Hematopoietic multipotent progenitor cell treated with erythropoietin and hydrocortisone succinate and interleukin-3 and kit ligand, for 8 days (in vitro differentiated cells): ENCODE results near the gene NFATC2.
A peak's percentile ranks its signal among the peaks of the same experiment; 100 is the strongest.

ENCODE experiments used
- DNase-seq: peaks from one replicate; pipeline ENCODE4 v3.0.0-alpha.2; 2015

The NFATC2 gene

GRCh38 chr20:51369503-51369902, 173.0 kb downstream of the NFATC2 start:
- no peak for DNase-seq

DNA sequence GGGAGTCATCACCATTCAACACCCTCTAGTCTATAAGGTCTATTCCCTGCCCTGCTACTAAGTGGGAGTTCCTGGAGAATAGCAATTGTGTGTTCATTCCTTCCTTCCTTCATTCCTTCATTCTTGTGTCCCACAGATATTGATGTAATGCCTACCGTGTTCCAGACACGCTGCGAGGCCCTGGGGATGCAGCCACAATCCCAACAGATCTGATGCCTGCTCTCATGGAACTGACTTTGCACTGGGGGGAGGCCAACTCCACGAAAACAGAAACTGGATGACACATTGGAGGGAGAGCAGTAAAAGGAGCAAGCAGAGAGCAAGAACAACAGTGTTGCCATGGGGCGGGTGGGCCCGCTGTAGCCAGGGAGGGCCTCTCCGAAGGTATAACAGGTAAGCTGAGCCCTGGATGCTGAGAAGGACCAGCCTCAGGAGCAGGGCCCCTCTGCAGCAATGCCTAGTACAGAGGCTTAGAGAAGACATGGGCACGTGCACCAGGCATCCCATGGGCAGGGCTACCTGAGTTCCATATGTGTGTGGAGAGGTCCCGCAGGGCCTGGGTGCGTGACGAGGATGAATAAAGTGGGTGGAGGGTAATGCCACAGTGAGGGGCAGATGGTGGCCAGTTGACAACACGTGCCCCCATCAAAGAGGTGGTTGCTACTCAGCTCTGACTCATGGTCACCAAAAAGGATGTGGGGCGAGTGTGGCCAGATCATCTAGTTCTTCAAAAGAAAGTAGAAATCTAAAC, 173.9 kb downstream of the NFATC2 start:
- DNase-seq = no peak

DNA sequence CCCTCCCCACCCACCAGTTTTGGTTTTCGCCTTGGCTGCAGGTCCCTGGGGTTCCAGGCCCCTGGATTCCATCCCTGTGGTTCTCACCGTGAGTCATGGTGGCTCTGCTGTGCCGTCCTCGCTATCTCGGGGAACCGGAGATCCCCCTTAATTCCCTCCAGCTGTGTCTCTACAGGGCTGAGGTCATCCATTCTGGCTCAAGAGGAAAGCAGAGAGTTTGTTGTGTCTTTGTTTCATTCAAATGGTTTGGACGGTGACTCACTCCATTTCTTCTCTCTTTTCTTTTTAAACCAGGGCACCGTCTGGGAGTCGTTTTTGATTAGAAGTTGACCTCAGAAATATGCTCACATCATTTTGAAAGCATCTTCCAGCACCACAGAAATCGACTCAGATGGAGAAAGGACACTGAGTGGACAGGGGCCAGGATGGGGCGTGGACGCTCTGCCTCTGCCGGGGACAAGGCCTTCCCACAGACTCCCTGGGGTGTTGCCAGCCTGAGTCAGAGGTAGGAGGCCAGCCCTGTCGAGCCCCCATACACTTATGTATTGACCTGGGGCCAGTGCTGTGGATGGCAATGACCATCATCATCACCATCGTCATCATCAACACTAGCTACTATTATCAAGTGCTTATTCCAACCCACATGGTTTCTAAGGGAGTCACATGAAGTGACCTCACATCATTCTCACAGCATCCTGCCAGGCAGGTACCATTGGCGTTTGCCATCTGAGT, 176.2 kb downstream of the NFATC2 start:
- no peak for DNase-seq

DNA sequence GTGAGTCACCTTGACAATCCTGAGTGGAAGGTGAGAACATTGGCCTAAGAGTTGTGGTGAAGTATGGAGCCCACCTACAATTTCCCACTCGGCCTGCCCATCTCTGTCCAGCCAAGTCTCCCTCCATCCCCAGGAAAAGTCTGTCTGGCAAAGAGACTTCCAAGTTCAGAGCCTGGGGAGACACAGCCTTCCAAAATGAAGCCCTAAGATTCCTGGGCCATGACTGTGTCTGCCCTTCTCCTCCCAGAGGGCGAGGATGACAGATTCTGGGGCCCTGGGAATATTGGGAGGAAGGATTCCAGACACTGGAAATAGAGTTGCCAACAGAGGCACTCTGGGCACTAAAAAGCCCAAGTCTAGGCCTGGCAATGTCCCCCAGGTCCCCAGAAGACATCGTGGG, 176.8 kb downstream of the NFATC2 start:
- no peak for DNase-seq

DNA sequence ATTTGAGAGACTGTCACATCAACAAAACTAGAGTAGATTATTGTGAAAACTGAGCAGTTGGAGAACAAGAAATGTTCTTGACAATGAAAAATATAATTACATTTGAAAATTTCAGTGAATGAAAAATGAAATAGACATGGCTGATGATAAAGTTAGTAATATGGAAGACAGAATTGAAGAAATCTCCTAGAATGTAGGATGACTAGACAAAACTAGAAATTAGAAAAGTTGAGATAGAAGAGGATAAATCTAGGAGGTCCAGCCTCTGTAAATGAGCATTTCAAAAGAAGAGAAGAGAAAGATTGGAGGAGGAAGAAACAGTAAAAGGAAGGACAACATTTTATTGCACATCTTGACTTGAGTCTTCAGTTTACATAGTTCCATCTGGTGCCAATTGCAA, 178.7 kb downstream of the NFATC2 start:
- DNase-seq = no peak

DNA sequence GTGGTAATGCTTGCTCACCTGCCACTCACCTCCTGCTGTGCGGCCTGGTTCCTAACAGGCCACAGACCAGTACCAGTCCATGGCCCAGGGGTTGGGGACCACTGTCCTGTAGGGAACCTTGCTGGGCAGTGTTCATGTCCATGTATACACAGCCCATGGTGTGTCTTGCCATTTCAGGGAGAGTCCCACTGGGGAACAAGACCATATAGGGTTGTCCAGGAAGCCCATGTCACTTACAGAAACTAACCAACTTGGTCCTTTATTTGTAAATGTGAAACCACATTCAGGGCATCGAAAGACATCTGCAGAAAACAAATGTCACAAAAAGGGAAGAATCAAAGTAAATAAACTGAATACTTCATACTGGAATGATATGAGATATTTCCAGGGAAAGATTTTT, 179.1 kb downstream of the NFATC2 start:
- no peak for DNase-seq

- DNase-seq = no peak
Measured at GRCh38 chr20:51362254-51362653, 180.3 kb downstream of the NFATC2 start.

DNA sequence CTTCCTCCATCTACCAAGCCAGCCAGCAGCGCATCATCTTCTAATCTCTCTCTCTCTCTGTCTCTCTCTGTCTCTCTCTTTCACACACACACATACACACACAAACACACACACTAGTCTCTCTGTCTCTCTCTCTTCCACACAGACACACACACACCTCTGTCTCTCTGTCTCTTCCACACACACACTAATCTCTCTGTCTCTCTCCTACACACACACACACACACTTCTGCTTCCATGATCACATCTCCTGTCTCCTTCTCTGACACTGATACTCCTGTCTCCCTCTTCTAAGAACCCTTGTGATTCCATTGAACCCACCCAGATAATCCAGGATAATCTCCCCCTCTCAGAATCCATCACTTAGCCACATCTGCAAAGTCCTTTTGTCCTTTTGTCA, 181.3 kb downstream of the NFATC2 start:
- DNase-seq = no peak

- DNase-seq = no peak
Measured at GRCh38 chr20:51360451-51361201, 181.9 kb downstream of the NFATC2 start.

DNA sequence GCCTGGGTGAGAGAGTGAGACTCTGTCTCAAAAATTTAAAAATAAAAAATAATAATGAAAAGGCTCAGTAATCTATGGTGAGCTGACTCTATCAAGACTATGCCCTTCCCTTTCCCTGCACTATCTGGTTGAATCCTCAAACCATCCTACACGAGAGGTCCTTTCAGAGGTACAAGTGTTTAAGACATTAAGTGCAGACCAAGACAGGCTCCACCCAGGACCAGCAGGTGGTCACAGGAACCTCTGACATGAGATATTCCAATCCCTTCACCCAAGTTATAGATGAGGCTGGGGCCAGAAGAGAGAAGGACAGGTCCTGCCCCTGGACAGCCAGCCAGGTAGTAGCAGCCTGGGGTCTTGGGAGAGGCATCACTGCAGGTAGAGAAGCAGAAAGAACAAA, 182.6 kb downstream of the NFATC2 start:
- no peak for DNase-seq

GRCh38 chr20:51359401-51359800, 183.1 kb downstream of the NFATC2 start:
- no peak for DNase-seq

DNA sequence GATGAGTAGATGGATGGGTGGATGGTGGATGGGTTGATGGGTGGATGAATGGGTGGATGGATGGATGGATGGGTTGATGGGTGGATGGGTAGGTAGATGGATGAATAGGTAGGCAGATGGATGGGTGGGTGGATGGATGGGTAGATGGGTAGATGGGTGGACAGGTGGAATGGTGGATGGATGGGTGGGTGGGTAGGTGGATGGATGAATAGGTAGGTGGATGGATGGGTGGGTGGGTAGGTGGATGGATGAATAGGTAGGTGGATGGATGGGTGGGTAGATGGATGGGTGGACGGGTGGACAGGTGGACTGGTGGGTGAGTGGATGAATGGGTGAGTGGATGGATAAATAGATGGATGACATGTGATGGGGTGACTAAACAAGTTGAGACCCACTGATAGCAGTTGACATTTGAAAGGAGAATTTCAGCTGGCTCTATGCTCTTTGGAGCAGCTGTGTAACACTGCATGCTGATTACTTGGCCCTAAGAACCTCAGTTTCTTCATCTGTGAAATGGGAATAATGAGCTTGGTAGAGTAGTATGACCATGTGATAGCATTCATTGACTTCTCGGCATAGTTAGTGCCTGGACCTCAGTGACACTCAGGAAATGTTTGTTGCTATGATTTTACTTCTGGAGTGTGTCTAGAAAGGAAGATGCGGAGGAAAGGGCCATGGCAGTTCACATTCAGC, 184.3 kb downstream of the NFATC2 start:
- DNase-seq = no peak

GRCh38 chr20:51357543-51357942, 185.0 kb downstream of the NFATC2 start:
- no peak for DNase-seq

DNA sequence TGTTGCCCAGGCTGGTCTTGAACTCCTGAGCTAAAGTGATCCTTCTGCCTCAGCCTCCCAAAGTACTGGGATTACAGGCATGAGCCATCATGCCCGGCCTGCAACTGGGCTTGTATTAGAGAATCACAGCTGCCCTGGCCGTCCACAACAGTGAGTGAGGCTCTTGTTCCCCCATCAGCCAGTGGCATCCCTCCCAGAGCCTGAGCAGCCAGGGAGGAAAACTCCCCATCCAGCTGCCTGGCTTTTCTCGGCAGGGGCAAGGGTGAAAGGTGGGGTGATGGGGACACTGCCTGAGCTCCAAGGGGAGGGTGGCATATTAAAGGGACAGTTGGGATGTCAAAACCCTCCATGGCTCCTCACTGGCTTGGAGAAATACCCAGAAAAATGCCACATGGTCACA, 185.6 kb downstream of the NFATC2 start:
- DNase-seq = no peak

DNA sequence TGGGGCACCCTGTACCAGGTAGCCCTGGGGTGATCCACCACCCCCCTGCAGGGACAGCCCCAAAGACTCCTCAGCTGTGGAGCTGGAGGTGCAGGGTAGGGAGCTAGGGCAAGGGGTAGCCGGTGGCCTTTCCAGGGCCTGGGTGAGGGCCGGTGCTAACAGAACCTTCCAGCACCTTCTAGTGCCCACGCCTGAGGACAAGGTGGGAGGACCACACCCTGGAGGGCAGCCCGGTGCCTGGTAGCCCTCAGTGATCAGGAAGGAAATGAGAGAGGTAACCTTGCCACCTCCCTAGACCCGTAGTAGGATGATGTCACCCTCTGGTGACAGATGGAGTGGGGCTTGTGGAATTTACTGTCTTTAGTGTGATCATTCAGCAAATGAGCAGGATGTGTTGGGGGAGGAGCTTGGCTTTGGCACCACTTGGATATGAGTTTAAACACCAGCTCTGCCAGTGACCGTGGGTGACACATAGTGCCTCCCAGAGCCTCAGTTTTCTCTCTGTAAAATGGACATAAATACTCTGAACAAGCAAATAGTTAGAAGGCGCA, 187.7 kb downstream of the NFATC2 start:
- DNase-seq = no peak

DNA sequence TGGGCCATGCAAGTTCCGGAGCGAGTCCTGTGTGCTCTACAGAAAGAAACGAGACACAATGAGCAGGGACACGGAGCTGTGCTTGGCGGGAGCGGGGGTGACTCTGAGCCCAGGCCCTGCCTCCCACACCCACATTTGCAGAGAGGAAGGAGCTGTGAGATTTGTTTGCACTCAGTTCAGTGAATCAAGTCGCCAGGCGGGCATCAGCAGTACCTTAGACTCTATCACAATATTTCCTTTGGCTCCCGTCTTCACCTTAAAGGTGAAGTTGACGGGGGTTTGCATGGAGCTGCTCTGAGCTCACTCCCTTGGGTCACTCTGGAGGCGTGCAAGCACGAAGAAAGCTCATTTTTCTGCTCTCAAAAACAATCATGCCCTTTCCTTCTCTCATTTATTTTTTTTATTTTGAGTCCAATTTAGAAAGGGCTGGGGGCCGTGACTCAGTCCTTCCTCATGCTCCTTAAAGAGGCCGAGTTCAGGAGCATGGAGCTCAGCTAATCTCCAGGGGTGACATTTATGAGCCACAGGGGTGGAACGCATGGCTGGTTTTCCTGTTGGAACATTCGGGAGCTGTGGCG, 188.2 kb downstream of the NFATC2 start:
- no peak for DNase-seq

DNA sequence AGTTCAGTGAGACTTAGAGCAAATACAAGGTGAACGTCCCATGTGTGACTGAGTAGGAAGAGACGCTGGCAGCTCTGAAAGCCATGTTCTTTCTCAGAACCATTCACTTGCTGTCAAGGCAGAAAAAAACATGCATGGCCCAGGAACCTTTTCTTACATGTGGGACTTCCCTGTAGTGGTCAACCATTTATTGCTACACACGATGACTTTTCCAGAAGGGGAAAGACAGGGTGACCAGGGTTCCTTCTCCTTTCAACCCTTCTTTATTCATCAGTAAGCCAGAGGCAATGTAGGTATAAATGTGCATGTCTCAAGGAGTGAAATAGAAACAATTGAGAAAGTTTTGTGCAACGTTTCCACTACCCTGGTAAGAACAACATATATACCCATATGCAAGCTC, 189.0 kb downstream of the NFATC2 start:
- DNase-seq = no peak

GRCh38 chr20:51352791-51353190, 189.7 kb downstream of the NFATC2 start:
- DNase-seq = no peak

GRCh38 chr20:51350941-51351631, 191.4 kb downstream of the NFATC2 start:
- no peak for DNase-seq

DNA sequence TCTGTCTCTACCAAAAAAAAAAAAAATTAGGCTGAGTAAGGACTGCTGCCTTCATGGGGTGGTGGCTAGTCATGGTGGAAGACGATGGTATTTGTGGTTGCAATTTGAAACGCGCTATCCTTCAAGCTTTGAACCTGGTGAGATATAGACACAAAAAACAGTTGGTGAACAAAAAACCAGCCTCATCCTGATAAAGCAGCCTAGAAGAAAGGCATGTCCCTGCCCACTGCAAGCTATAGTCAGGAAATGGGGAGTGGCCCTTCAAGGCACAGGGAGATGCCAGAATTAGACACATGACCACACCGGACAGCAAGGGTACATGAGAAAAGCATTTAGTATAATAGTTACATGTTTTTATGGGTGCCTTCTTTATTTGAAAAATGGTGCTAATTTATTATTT, 193.6 kb downstream of the NFATC2 start:
- DNase-seq = peak; percentile 57

DNA sequence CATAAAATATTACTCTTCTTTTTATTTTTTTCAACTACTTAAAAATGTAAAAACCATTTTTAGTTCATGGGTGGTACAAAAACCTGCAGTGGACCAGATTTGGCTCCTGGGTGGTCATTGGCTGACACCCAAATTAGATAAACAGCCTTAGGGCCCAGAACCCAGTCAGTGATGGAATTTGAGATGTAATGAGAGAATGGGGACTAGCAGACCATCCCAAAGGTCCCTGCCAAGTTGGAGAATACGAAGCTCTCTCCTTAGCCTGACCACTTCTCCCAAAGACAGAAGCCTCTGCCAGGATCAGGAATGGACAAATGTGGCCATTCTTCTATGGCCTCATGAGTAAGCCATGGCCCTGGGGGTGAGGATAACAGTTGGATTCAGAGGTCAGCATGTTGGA, 194.7 kb downstream of the NFATC2 start:
- no peak for DNase-seq
